22Rv1 (cell line): ENCODE results near the gene PPT2.
"Not testable (repeated sequence)": the region's sequence is repeated elsewhere in the genome, so short reads cannot be mapped to it uniquely, and the experiment has no call there.

Source experiments
- H3K27ac ChIP-seq: fragments of 450-650 bp; 2 replicates; pipeline ENCODE4 v1.5.1; 2017
- CTCF ChIP-seq: fragments of 450-650 bp; IDR thresholded peaks from 2 replicates; pipeline ENCODE4 v1.5.1; 2017; ENCODE audit warnings: mild to moderate bottlenecking
- ZFX ChIP-seq: fragments of 450-650 bp; IDR thresholded peaks from 2 replicates; pipeline ENCODE4 v1.6.1; 2017; ENCODE audit warnings: antibody characterized with exemption, borderline replicate concordance

Gene PPT2

DNA sequence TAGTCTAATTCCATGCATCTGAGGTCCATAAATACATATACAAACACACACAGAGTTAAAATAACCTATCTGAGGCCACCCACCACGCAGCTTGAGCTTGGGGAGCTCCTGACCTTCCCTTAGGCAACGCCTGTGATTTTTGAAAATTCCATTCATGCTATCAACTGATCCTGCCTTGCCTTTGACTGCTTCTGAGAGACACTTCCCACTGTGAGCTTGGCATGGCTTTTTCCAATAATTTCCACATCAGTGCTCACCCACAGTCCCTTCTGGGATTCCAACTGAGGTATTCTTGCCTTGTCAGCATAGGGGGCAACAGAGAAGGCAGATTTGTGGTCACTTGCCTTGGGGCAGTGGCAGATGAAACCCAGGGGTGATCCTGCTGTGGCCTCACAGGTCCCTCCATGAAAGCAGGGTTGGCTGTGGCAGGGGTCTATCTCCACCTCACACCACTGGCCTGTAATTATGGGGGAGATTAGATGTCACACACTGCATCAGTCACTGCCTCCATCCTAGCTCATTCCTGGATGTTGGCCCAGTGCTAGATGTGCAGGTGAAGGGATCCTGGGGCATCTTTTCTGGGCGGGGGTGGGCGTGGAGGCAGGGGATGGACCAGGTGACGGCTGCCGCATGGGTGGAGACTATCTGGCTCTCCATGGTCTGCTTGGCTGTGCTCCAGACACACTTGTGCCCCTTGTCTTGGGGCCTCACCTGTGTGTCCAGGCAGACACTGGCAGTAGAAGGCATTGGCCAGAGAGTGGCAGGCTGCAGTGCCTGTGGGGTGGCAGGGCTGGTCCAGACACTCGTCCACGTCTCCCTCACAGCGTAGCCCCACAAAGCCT lies 49.7 kb downstream of the PPT2 start:
- H3K27ac ChIP-seq, result no peak overlapping the region
- TF ChIP-seq CTCF, result no peak
- no peak for TF ChIP-seq ZFX

DNA sequence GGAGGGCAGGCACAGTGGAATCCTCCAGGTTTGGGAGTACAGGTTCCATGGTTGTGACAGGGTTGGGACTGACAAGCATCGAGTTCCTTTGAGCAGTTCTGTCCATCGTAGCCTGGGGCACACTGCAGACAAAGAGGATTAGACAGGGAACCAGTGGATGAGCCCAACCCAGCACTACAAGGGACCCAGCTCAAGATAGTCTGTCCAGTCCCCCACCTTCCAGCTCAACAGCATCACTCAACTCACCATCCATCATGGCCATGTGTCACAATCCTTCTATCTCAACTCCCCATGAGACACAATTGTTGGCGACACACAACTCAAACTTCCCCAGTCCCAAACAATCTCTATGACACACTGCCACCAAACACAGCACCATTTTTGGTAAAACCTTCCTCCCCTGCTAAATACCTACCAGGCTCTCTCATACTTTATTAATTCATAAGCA lies 50.4 kb downstream of the PPT2 start:
- no peak for TF ChIP-seq CTCF
- no peak for TF ChIP-seq ZFX
- H3K27ac ChIP-seq, result no peak overlapping the region

DNA sequence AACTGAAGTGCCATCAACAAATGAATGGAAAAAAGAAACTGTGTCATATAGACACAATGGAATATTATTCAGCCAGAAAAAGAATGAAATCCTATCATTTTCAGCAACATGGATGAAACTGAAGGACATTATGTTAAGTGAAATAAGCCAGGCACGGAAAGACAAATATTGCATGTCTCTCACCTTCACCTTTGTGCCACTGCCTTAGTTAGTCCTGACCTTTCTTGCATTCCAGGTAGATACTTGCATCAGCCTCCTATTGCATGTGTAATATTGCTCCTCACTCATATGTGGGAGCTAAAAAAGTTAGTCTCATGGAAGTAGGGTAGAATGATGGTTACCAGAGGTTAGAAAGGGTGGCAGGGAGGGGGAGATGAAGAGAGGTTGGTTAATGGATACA lies 55.1 kb downstream of the PPT2 start:
- TF ChIP-seq ZFX, result no peak
- TF ChIP-seq CTCF, result no peak
- no peak overlapping the region for H3K27ac ChIP-seq

GRCh38 chr6:32210191-32210601 lies 56.3 kb downstream of the PPT2 start:
- H3K27ac ChIP-seq, result no peak overlapping the region
- TF ChIP-seq CTCF, result no peak
- no peak for TF ChIP-seq ZFX

- H3K27ac ChIP-seq, result not testable (repeated sequence)
Measured at GRCh38 chr6:32211432-32211831, 57.5 kb downstream of the PPT2 start.

DNA sequence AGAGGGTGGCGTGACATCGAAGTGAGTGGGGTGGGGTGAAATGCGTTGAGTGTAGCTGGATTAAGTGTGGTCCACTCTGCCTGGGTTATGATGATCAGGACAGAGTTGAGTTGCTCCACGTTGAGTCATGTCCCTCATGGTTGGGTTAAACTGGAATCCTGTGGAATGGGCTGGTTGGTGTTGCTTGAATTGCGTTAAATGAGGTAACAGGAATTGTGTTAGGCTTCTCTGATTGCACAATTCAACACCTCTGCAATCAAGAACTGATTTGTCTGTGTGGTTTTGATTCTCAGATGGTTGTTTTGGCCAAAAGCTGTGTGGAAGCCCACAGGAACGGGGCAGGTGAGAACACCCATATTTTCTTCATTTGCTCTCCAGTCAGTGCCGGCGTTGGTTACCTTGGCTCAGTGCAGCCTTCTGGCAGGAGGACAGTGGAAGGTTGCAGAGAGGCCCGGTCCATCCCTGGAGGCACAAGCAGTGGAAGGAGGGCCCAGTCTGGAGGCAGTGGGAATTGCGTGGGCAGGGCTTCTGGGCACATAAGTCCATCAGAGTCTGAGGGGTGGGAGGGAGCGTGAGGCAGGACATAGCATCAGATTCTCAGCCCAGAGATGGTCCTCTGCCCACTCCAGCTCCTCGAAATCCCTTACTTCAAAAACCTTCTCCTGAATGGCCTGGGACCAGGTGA lies 58.3 kb downstream of the PPT2 start:
- no peak for TF ChIP-seq ZFX
- no peak for TF ChIP-seq CTCF
- H3K27ac ChIP-seq, result no peak overlapping the region
